ENCODE measurements around the gene PRPF31.

DNA sequence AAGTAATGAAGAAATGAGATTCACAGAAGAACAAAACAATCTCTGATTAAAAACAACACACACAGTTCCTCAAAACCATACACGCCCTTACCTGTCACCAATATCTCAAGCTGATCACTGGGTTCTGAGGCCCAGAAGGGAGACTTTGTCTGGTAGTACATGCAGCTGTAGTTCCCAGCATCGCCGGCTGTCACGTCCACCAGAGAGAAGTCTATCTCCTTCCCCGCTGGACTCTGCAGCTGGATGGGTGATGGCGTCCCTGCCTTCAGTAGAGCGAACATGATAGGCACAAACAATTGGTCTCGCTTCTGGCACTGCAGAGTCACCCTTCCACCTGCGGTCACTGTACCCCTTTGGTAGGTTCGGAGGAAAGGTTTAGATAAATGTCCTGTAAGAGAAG lies 41.7 kb upstream of the PRPF31 start:
- TF ChIP-seq MAZ (IDR thresholded peaks at IDR 0.05; ENCODE audit: borderline replicate concordance, low read depth, low read length), result no peak
- TF ChIP-seq MAZ (CRISPR knock-in tag; IDR thresholded peaks at IDR 0.05; ENCODE audit: low read depth), result no peak
- TF ChIP-seq POLR2AphosphoS5 (IDR thresholded peaks at IDR 0.05; ENCODE audit: low read depth, low read length), result no peak
